SK-N-MC (cell line): ENCODE measurements around the gene RGS16.

Experiments
- EZH2 ChIP-seq: fragments of 200-600 bp; sonication (generic); IDR thresholded peaks from one replicate; pipeline ENCODE4 v1.6.1; 2017; ENCODE audit warnings: antibody characterized with exemption
- POLR2AphosphoS5 ChIP-seq: IDR thresholded peaks from 2 replicates; pipeline ENCODE4 v1.6.1; 2012; ENCODE audit warnings: mild to moderate bottlenecking, low read depth, low read length, borderline replicate concordance

- TF ChIP-seq POLR2AphosphoS5, result no peak
- no peak for TF ChIP-seq EZH2
Observed at GRCh38 chr1:182596934-182597333, 7.3 kb downstream of the RGS16 start.
